AG08395 (cell line): Measurements from ENCODE around the gene CCL21.
"Not testable (repeated sequence)": the region's sequence is repeated elsewhere in the genome, so short reads cannot be mapped to it uniquely, and the experiment has no call there.

Source experiments
- DNase-seq: peaks from one replicate; pipeline ENCODE4 v3.0.0; 2012; ENCODE audit warnings: mixed read lengths, low spot score

Gene CCL21, protein sequence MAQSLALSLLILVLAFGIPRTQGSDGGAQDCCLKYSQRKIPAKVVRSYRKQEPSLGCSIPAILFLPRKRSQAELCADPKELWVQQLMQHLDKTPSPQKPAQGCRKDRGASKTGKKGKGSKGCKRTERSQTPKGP

DNA sequence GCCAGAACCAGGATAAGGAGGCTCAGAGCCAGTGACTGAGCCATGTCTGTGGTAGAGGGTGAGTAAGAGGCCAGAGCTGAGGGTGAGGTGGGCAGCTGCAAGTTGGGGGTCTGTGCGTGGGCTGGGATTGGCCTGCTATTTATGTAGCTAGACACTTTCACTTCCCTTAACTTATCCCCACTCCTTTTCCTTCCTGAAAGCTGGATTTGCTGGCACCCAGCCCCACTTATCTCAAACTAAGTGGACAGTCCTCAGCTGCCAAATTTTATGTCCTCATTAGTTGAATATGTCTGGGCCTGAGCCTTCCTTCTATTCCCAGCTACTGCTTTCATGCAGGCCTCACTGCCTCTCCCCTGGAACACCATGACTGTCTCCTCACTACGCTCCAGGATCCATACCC is at the start of gene CCL21:
TSS of gene CCL21 (minus strand) at position 114 of the 400 bp plus-strand sequence. CDS start at position 44, 70 bp downstream.
- DNase-seq = no peak

DNA sequence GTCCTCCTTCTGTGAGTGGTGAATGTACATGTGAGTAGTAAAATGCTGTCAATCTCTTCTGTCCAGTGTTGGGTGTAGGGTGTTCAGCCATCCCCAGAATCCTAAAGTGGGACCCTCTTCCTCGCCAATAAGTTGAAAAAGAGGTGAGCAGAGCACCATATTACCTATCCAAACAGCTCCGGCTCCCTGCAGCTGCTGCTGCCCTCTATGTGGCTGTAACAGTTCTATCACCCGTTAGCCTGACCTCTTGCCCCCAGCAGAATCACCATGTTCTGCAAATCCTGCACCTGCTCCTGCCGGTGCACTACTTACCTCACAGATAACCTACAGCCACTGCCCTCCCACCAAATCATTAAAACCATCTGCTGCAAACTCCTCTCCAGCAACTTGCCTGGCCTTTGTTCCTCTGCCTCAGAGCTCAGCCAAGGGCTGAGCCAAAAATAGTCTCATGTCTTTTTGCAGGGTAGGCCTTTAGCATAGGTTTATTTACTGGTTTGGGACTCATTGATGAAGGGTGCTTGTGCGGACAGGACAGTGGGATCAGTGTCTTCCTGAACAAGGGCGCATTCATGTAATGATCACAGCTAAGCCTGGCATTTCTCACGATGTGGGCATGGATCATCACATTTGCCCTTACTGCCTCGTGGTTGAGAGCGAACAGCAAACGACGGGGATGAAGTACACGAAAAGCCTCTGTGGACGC is 49.6 kb upstream of the CCL21 start:
- DNase-seq = no peak

DNA sequence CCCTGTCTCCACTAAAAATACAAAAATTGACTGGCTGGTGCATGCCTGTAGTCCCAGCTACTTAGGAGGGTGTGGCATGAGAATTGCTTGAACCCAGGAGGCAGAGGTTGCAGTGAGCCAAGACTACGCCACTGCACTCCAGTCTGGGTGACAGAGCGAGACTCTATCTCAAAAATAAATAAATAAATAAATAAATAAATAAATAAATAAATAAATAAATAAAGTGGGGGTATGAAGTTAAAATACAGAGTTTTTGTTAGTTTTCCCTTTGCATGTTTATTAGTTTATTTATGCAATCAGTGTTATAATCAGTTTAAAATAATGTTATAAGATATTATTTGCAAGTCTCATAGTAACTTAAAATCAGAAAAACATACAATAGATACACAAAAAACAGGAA is 40.4 kb upstream of the CCL21 start:
- DNase-seq = not testable (repeated sequence)

DNA sequence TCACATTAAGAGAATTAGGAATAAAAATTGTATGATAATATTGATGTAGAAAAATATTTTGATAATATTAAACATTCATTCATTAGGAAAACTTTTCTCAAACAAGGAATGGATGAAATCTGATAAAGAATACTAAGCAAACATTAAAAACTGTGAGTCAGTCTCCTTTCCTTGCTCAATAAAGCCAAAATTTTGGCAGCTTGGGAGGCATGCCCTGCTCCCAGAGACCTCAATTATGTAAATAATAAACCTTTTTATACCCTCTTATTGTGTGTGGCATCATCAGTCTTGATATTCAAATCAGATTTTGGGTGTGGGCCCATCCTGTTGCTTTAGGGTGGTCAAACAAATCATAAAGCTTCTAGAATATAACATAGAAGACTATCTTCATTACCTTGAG is 36.6 kb upstream of the CCL21 start:
- no peak for DNase-seq

DNA sequence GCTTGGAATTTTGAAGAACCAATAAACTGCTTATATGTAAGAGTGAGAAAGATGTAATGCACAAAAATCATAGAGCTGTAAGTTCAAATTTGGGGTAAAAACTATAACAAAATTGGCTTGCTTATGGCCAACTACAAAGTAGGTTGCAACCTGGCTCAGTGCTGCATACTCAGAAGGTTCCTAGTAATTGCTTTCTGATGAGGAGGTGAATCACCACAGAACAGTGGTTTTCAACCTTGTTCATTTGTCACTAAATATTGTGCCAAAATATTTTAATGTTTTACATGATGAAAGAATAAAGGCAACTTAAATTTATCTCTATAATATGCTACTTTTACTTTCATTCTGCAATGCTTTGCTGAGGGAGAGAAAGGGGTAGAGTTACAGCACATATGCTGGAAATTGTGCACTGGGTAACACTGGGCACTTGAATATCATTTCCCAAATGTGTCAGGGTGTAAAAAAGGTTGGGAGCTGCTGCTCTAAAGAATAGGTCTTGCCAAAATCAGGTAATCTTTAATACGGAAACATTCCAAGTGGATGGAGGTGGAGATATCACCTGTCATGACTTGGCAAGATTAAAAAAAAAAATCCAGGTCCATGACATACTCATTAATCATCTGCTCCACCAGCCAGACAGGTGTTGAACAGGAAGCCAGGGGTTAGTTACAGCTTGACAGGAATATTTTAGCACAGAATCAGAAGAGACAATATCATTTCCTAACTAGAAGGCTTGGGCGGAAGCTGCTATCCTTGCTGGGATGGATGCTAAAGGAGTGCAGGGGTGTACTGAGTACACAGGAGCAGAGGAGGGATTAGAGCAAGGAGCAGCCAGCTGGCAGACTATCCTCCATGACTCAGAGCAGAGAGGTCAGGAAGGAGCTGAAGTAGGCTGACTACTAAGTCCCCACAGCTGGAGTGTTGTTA is 34.6 kb upstream of the CCL21 start:
- DNase-seq = peak; percentile 53

DNA sequence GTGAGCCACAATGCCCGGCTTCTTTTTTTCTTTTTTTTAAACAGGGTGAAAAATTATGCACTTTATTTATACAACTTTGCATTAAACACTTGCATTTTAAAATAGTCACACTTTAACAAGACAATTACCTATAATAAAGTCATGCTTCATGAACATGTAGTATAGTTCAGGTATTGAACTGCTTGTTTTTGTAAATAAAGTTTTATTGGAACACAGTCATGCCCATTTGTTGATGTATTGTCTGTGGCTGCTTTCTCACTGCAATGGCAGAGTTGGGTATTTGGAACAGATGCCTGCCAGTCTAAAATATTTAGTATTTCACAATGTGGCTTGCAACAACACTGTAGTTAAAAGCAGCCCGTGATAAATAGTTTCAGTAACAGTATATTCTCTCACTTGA is 32.8 kb upstream of the CCL21 start:
- DNase-seq = no peak

DNA sequence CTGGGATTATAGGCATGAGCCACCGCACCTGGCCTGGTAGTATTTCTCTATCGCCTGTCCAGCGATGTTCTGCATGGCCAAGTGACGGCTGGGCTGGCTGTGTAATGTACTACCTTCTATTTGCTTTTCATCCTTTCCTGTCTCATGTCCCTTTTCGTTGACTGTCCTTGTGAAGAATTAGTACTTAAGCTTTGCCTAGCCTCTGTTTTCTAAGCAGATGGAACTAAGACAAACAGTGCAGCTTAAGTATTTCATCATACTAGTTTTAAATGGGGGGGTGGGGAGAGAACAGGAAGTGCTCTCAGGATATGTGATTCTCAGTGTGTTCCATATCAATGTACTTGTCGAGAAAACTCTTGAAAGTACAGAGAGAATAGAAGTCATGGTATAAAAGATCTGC is 31.7 kb upstream of the CCL21 start:
- no peak for DNase-seq

DNA sequence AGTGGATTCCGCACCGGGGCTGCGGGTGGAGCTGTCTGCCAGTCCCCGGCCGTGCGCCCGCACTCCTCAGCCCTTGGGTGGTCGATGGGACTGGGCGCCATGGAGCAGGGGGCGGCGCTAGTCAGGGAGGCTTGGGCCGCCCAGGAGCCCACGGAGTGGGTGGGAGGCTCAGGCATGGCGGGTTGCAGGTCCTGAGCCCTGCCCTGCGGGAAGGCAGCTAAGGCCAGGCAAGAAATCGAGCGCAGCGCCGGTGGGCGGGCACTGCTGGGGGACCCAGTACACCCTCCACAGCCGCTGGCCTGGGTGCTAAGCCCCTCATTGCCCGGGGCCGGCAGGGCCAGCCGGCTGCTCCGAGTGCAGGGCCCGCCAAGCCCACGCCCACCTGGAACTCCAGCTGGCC is 30.2 kb upstream of the CCL21 start:
- not testable (repeated sequence) for DNase-seq

DNA sequence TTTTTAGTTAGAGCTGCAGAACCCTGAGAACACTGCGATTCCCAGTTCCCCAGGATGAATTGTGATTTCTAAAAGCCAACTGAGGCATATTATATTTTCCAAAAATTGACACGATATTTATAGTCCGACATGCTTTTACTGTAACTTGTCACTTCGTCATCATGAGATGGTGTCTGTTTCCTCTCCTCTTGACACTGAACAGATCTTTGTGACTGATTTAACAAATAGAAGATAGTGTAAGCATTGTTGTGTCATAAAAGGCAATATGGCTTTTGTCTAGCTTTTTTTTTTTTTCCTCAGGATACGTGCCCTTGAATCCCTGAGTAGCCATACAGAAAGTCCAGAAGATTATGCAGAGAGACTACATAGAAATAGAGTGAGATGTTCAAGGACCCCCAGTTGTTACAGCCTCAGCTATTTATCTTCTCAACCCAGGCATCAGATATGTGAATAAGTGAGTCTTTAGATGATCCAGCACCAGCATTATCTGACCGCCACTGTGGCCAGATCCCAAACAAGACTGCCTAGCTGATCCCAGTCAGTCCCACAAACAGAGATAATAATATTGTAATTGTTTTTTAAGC is 27.8 kb upstream of the CCL21 start:
- no peak for DNase-seq

DNA sequence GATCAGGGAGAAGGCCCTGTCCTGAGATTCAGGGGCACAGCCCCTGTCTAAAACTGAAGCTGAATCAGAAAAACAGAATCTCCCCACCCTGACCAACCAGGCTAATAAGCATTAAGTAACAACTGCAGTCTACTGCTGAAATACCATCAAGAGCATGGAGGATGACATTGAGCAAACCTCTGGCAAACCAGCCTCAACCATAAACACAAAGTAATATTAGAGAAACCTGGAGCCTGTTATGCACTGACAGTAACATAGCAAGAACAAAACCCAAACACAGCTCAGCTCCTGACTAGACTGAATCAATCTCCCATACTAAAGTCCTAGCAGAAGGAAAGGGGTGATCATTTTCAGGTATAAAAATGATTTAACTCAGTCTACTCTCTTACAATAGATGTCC is 24.8 kb upstream of the CCL21 start:
- DNase-seq = no peak

DNA sequence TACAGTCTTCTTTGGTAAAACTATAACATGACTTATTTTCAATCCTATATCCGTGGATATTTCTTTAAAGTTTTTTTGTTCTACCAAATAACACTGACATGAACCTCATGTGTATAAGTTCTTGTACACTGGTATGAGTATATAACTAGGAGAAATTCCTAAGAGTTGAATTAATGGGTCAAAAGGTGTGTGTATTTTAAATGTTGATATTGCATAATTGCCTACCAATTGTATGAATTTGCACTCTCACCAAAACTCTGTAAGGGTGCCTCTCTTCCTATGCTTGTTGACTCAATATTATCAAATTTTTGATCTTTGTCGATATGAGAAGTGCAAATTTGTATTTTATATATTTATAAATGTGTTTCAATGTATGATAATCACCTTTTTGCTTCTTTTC is 22.9 kb upstream of the CCL21 start:
- DNase-seq = no peak

DNA sequence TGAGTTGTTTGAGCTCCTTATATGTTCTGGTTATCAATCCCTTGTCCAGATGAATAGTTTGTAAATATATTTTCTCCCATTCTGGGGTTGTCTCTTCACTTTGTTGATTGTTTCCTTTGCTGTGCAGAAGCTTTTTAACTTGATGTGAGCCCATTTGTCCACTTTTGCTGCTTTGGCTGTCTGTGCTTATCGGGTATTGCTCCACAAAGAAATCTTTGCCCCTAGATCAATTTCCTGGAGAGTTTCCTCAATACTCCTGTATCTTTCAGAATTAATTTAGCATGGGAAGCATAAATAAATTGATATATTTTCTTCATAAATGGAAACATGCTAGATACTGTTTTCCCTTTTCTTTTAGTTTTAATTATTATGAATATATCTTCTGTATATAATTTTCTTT is 22.5 kb upstream of the CCL21 start:
- DNase-seq = no peak

DNA sequence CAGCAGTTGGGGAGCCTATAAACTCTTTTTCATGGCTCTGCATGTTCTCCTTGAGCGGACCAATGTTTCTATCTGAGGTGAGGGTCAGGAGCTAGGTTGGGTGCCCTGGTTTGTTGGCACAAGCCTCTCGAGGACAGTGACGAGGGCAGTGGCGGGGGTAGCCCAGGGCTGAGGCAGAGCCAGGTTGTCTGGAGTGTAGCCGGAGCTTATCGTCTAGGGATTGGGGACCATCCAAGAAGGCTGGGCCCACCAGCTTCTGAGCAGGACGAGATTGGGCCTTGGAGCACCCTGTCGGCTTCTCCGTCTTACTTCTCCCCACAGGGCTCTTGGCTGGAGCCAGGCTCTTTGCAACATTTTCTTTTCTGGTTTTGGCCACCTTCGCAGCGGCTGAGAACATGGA is 13.2 kb upstream of the CCL21 start:
- no peak for DNase-seq

DNA sequence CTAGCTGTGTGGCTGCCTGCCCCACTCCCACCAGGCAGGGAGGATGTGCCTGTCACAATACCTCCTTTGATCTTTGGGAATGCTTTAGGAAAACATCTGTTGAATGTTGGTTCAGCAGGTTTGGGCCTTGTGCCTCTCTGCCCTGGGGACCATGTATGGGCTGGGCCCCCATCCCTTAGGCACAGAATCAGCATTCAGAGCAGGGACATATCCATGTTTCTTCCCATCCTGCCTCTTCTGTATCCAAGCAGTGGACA is 9.8 kb upstream of the CCL21 start:
- DNase-seq = not testable (repeated sequence)

DNA sequence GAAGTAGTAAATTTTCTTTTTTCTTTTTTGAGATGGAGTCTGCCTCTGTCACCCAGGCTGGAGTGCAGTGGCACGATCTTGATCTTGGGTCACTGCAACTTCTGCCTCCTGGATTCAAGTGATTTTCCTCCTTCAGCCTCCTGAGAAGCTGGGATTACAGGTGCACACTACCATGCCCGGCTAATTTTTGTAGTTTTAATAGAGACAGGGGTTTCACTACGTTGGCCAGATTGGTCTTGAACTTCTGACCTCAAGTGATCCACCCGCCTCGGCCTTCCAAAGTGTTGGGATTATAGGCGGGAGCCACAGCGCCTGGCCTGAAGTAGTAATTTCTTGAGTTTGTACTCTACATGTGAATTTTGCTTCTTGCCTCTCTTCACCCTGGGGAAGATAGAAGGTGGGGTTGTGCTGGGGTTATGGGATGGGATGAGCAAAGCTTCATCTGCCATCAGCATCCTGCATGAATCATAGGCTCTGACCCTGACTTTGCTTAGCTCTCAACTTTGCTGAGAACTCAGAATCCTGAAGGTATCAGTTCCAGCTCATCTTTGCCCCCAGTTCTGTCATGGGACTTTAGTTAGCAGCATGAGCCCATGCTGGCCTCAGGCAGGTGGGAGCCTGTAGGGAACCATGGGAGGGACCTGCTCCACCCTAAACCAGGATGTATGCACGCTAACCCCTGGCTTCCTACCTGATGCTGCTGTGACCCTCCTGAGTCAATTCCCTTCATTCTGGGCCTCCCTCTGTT is 9.3 kb upstream of the CCL21 start:
- DNase-seq = no peak

DNA sequence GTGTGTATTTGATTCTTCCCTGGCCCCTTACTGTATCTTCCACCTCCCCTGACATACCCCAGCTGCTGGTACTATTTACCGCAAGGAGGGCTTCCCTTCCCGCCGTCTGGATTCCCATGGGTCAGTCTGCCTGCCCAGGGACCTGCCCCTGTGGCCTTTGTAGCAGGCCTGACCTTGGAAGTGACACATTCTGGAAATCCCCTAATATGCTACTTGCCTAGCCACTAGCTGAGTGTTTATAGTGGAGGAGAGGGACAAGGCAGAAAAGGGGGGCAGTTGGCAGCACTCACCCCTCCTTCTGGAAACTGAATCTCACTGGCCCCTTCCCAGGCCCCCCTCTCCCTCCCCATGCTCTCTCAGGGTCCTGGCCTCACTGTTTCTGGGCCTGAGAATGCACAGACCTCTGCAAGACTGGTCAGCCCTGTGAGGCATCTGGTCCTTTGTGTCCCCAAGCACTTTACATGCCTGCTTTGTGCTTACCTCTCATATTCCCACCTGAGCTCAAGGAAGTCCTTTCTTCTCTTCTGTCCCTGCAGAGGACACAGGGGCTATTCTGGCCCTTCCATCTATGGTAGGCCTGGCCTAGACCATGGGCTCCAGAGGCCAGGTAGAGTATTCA is 8.2 kb upstream of the CCL21 start:
- no peak for DNase-seq

DNA sequence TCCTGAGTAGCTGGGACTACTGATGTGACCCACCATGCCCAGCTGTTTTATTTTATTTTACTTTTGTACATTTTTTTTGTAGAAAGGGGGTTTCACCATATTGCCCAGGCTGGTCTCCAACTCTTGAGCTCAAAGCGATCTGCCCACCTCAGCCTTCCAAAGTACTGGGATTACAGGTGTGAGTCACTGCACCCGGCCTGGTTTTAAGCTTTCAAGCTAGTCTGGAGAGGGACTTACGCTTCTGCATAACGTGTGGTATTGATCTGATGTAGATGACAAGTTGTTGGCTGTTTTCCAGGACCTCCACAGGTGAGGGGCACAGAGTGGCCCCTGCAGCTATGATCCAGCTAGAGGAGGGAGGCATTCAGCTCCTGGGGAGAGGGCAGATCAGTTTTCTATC is 6.8 kb upstream of the CCL21 start:
- DNase-seq = no peak

DNA sequence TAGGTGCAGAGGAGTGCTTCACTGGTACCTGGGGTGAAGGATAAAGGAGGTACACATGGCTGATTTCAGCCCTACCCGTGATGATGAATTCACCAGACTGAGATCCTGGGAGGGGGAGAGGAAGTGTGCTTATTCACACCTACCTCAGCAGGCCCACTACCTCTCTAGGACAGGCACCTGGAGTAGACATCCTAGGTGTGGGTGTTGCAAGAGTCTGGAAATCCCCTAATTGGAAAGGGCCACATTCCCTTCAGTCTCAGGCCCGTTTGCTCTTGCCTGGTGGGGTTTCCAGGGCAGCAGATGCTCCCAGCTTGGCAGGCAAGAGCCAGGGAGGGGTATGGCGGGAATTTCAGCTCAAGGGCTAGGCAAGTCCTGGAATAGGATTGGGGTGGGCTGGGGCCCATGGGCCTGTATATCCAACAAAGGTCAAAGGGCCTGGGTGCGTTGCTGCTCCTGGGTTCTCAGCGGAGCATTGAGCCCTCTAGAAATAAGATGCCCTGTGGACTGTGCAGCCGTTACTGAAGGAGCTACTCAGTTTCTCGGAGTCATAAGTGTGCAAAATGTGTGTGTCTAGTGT is 5.8 kb upstream of the CCL21 start:
- DNase-seq = no peak

DNA sequence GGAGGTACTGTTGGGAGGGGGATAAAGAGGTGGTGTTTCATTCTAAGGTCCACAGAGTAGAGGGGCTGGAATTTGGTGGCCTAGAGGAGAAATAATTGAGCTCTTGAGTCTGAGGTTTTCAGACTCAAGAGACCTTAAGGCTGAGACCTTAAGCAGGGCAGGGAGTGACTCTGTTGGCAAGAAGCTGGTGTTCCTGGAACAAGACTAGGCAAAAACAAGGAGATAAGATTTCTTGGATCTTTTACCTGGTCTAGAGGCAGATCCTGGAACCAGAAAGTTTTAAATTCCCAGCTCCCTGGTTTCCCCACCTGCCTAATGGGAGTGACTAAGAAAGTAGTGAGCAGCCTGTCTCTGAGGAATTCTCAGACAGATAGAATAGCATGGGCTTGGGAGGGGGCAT is 4.1 kb upstream of the CCL21 start:
- no peak for DNase-seq

DNA sequence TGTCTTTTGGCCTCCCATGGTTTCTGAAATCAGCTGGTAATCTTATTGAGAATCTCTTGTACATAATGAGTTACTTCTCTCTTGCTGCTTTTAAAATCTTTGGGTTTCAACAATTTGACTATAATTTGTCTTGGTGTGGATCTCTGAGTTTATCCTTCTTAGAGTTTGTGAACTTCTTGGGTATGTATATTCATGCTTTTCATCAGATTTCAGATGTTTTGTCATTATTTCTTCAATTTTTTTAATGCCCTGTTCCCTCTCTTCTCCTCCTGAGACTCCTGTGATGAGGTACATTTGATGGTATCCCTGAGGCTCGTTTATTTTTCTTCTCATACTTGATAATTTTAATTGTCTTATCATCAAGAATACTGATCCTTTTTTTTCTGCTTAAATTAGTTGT is 2.2 kb upstream of the CCL21 start:
- no peak for DNase-seq

DNA sequence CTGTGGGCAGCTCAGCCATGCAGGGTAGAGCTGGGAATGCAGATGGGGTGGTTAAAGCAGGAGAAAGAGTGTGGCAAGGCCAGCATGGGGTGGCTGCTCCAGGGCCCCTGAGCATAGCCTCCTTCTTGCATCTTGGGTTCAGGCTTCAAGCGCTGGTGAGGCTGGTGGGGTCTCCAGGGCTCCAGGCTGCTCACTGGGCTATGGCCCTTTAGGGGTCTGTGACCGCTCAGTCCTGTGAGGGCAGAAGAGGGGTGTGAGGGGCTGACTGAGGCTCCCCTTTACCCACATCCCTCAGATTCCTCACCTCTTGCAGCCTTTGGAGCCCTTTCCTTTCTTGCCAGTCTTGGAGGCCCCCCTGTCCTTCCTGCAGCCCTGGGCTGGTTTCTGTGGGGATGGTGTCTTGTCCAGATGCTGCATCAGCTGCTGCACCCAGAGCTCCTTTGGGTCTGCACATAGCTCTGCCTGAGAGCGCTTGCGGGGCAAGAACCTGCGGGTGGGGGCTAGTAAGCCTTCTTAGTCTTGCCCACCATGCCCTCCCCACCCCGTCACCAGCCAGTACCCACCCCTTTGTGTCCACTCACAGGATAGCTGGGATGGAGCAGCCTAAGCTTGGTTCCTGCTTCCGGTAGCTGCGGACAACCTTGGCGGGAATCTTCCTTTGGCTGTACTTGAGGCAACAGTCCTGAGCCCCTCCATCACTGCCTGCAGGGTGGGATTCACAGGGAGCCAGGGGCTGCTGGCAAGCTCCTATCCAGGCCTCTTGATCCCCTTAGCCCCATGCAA is 549 bp downstream of the CCL21 start:
- DNase-seq = no peak
